Hepatocyte (in vitro differentiated cells): ENCODE data around the gene ZDHHC4.

Experiments used
- EZH2 ChIP-seq: fragments of 200-600 bp; sonication (generic); IDR thresholded peaks from 2 replicates; pipeline ENCODE4 v1.6.1; 2016; ENCODE audit warnings: antibody characterized with exemption, mild to moderate bottlenecking, borderline replicate concordance
- TF ChIP-seq, protein P1 (sequence below): fragments of 200-600 bp; sonication (generic); IDR thresholded peaks from 2 replicates; pipeline ENCODE4 v1.5.1; 2016; ENCODE audit warnings: antibody characterized with exemption, mild to moderate bottlenecking; ENCODE audit not compliant: poor library complexity

GRCh38 chr7:6612819-6613218 lies 35.6 kb downstream of the ZDHHC4 start:
- TF ChIP-seq, protein P1, sequence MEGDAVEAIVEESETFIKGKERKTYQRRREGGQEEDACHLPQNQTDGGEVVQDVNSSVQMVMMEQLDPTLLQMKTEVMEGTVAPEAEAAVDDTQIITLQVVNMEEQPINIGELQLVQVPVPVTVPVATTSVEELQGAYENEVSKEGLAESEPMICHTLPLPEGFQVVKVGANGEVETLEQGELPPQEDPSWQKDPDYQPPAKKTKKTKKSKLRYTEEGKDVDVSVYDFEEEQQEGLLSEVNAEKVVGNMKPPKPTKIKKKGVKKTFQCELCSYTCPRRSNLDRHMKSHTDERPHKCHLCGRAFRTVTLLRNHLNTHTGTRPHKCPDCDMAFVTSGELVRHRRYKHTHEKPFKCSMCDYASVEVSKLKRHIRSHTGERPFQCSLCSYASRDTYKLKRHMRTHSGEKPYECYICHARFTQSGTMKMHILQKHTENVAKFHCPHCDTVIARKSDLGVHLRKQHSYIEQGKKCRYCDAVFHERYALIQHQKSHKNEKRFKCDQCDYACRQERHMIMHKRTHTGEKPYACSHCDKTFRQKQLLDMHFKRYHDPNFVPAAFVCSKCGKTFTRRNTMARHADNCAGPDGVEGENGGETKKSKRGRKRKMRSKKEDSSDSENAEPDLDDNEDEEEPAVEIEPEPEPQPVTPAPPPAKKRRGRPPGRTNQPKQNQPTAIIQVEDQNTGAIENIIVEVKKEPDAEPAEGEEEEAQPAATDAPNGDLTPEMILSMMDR, result no peak
- no peak for TF ChIP-seq EZH2
